ENCODE measurements around the gene MX2. TPM values are rescaled to one million over a fixed set of nuclear protein-coding genes. Genes with fewer than 3 reads are reported as not detected.

Gene MX2
- total and polyA plus RNA-seq, 2 of the 4 experiments (the other 2 are of a cell fraction), result 0.53 to 0.54 TPM

DNA sequence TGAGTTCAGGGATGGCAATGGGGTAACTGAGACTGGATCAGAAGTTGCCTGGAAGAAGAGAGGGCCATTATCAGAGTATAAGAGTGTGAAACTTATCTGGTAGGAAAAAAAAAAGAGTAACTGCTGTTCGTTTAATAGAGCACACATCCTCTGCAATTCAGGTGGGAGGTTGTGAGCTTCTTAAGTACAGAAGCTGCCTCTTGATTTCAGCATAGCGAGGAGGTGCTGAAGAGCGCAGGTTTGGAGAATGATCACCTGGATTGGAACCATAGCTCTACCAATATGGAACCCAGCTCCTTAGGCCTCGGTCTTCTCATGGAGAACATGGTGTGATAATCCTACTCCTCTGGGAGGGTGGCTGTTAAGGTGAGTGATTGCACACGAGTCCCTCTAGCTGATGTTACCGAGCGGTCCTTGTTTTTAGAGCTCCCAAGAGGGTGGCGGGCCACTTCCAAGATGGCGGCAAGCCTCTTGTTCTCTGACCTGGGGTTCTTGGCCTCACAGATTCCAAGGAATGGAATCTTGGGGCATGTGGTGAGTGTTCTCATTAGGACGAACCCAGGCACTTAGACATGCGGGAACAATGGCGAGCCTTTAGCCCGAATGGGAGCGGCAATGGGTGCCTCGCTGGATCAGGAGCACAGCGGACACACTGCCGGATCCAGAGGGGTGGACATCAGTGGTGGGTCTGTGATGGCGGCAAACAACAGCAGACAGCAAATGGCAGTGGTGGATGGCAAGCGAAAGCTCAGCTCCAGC is 60.9 kb downstream of the MX2 start:
- no peak overlapping the region for H3K27ac ChIP-seq (ENCODE audit: insufficient read depth, low read length)
- no peak overlapping the region for H3K4me3 ChIP-seq (ENCODE audit: insufficient read depth, low read depth, low read length)
- CTCF ChIA-PET, result no interaction called here
- no peaks in the 10 kb centered on the region for H4K20me1 ChIP-seq (ENCODE audit: insufficient read depth, low read length)
- no peak overlapping the region for H2BK20ac ChIP-seq (ENCODE audit: low read depth, low read length)
- intact Hi-C loops (cut with micrococcal nuclease) (loop anchor here (5.0 kb wide), 1 partner anchor 60 kb away; the partner anchor contains the start of gene MX2), dilution Hi-C loops (cut with HindIII; ENCODE audit: low sequenced_read_pairs, unreplicated experiment) (no loop called here), in situ Hi-C loops (cut with MboI; ENCODE audit: low sequenced_read_pairs) (no loop called here)
- H3K9ac ChIP-seq (ENCODE audit: low read depth, low read length), result no peak overlapping the region
- H2BK120ac ChIP-seq (ENCODE audit: low read depth, low read length), result no peak overlapping the region
- no peak overlapping the region for H3K4me2 ChIP-seq (ENCODE audit: low read depth, low read length)
- H2BK15ac ChIP-seq (ENCODE audit: low read depth, low read length), result no peak overlapping the region
- 100% methylated on average over 6 of the region's 19 CpGs; no CpG with 5 or more reads in 1 of the 2 experiments for WGBS, 2 experiments (ENCODE audit: extremely low coverage in 2 of 2, insufficient read length in 1 of 2)
- no peak overlapping the region for H3K56ac ChIP-seq (ENCODE audit: extremely low read depth, insufficient read depth, low read length)
- no peak overlapping the region for H3K18ac ChIP-seq (ENCODE audit: low read depth, low read length)
- no peak overlapping the region for H2BK5ac ChIP-seq (ENCODE audit: low read depth, low read length, poor library complexity, severe bottlenecking)
- no peak overlapping the region for H2AK5ac ChIP-seq (ENCODE audit: low read depth, low read length)
- H4K5ac ChIP-seq (ENCODE audit: low read depth, low read length), result no peak overlapping the region
- no peak overlapping the region for H3K14ac ChIP-seq (replicated peaks; ENCODE audit: low read depth, low read length)
- no peak overlapping the region for H3K23ac ChIP-seq (ENCODE audit: low read depth, low read length)
- peaks cover 3% of the 10 kb centered on the region; the same call in 1 of the 2 replicates for H3K9me1 ChIP-seq (ENCODE audit: insufficient read depth, low read length)
- no peaks in the 10 kb centered on the region for H3K36me3 ChIP-seq (ENCODE audit: control insufficient read depth, insufficient read depth, low read length)
- H3K4ac ChIP-seq (ENCODE audit: low read depth, low read length), result no peak overlapping the region
- POLR2A ChIA-PET (ENCODE audit: unreplicated experiment), result no interaction called here
- BruUV-seq (replicated peaks), result no TSS peak
- H4K8ac ChIP-seq (ENCODE audit: low read depth in 2 of 2, low read length in 2 of 2), result no peak overlapping the region
- no peak overlapping the region for H2AFZ ChIP-seq (replicated peaks; ENCODE audit: low read length, poor library complexity)
- no peaks in the 10 kb centered on the region for H3K79me1 ChIP-seq (ENCODE audit: low read depth in 1 of 2, low read length in 2 of 2)
- ATAC-seq (ENCODE audit: low read depth) (no peak), DNase-seq (no peak)
- peak overlapping the region; percentile 76 for H2AK9ac ChIP-seq (replicated peaks; ENCODE audit: low read depth, low read length, poor library complexity)
- TF ChIP-seq MAZ (IDR thresholded peaks at IDR 0.05; ENCODE audit: borderline replicate concordance, low read depth, low read length) (no peak), MAFK (IDR thresholded peaks at IDR 0.05; ENCODE audit: low read depth, low read length) (no peak), RAD21 (IDR thresholded peaks at IDR 0.05; ENCODE audit: low read length) (no peak), FOS (IDR thresholded peaks at IDR 0.05; ENCODE audit: low read depth, low read length) (no peak), SMC3 (IDR thresholded peaks at IDR 0.05; ENCODE audit: low read depth, low read length) (no peak), BHLHE40 (IDR thresholded peaks at IDR 0.05; ENCODE audit: low read depth, low read length) (no peak), NFE2L2 (IDR thresholded peaks at IDR 0.05; ENCODE audit: low read depth, low read length) (no peak), POLR2A (IDR thresholded peaks at IDR 0.05; ENCODE audit: low read depth, low read length) (no peak), RFX5 (IDR thresholded peaks at IDR 0.05; ENCODE audit: low read depth, low read length) (no peak), CEBPB (IDR thresholded peaks at IDR 0.05; ENCODE audit: low read depth, low read length) (no peak), MXI1 (IDR thresholded peaks at IDR 0.05; ENCODE audit: borderline replicate concordance, low read depth, low read length) (no peak), CHD1 (IDR thresholded peaks at IDR 0.05; ENCODE audit: low read depth, low read length) (no peak), USF2 (IDR thresholded peaks at IDR 0.05; ENCODE audit: low read depth, low read length) (no peak), RCOR1 (IDR thresholded peaks at IDR 0.05; ENCODE audit: insufficient replicate concordance, low read length) (no peak)
- TF ChIP-seq, protein P1, sequence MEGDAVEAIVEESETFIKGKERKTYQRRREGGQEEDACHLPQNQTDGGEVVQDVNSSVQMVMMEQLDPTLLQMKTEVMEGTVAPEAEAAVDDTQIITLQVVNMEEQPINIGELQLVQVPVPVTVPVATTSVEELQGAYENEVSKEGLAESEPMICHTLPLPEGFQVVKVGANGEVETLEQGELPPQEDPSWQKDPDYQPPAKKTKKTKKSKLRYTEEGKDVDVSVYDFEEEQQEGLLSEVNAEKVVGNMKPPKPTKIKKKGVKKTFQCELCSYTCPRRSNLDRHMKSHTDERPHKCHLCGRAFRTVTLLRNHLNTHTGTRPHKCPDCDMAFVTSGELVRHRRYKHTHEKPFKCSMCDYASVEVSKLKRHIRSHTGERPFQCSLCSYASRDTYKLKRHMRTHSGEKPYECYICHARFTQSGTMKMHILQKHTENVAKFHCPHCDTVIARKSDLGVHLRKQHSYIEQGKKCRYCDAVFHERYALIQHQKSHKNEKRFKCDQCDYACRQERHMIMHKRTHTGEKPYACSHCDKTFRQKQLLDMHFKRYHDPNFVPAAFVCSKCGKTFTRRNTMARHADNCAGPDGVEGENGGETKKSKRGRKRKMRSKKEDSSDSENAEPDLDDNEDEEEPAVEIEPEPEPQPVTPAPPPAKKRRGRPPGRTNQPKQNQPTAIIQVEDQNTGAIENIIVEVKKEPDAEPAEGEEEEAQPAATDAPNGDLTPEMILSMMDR (conservative IDR thresholded peaks at IDR 0.05; ENCODE audit: low read depth, low read length), result no peak
- TF ChIP-seq, protein P2, sequence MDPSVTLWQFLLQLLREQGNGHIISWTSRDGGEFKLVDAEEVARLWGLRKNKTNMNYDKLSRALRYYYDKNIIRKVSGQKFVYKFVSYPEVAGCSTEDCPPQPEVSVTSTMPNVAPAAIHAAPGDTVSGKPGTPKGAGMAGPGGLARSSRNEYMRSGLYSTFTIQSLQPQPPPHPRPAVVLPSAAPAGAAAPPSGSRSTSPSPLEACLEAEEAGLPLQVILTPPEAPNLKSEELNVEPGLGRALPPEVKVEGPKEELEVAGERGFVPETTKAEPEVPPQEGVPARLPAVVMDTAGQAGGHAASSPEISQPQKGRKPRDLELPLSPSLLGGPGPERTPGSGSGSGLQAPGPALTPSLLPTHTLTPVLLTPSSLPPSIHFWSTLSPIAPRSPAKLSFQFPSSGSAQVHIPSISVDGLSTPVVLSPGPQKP (IDR thresholded peaks at IDR 0.05; ENCODE audit: borderline replicate concordance, low read depth, low read length), result no peak
- peaks cover 13% of the 10 kb centered on the region for H3K27me3 ChIP-seq (ENCODE audit: control insufficient read depth, insufficient read depth, low read length)
- H3K4me1 ChIP-seq (ENCODE audit: control insufficient read depth, insufficient read depth, low read length), result no peaks in the 10 kb centered on the region; the same call in 1 of the 2 replicates
- no peak overlapping the region for H4K91ac ChIP-seq (ENCODE audit: insufficient read depth, low read depth, low read length)
- no peaks in the 10 kb centered on the region for H3K9me3 ChIP-seq (ENCODE audit: control insufficient read depth, insufficient read depth, low read length)
